Measurements from ENCODE around the gene PSMB2. TPM values are rescaled to one million over a fixed set of nuclear protein-coding genes. Genes with fewer than 3 reads are reported as not detected.

PSMB2 gene
- total and polyA plus RNA-seq, 10 of the 15 experiments (the other 5 are each of a cell fraction or from before 2014, with no cell fraction given), result 71.7 to 299 (median 145) TPM

GRCh38 chr1:35568975-35569395 is 72.3 kb downstream of the PSMB2 start:
- FAIRE-seq, result peak; percentile 86
- BruUV-seq (replicated peaks), result no TSS peak
- RAD21 ChIA-PET (ENCODE audit: unreplicated experiment), result interaction anchor here (0.7 to 3.4 kb wide), 18 partner anchors 9 to 218 kb away, joined by 3 to 57 read pairs (median 5); partner anchors contain the start of gene CLSPN
- CTCF ChIA-PET, result interaction anchor here (0.6 to 7.1 kb wide), 39 partner anchors 9 to 367 kb away, joined by 3 to 248 read pairs (median 4); partner anchors contain the start of genes C1orf216, CLSPN, KIAA0319L and ZMYM4
- WGBS (ENCODE audit: insufficient coverage, insufficient replicate concordance, low lambda C conversion rate, missing lambda C conversion rate), result 25% methylated on average over 4 of the region's 4 CpGs
- TF ChIP-seq STAT1 (conservative IDR thresholded peaks at IDR 0.05), result 0 out of 2 replicates have a peak, but pooled peaks have one; percentile 34
- no peak for TF ChIP-seq SPI1 (IDR thresholded peaks at IDR 0.05; ENCODE audit: borderline replicate concordance, insufficient read depth, low read depth, low read length)
- TF ChIP-seq ZBTB11 (CRISPR knock-in tag; IDR thresholded peaks at IDR 0.05), result no peak
- no peak for TF ChIP-seq SREBF2 (IDR thresholded peaks at IDR 0.05; ENCODE audit: low read length)
- no peak for TF ChIP-seq HSF1 (IDR thresholded peaks at IDR 0.05; ENCODE audit: low read depth, low read length)
- peak; percentile 95 for TF ChIP-seq SMC3 (IDR thresholded peaks at IDR 0.05; ENCODE audit: borderline replicate concordance, low read length)
- peak; percentile 83 for TF ChIP-seq RAD21 (IDR thresholded peaks at IDR 0.05; ENCODE audit: insufficient read depth, low read depth, low read length)
- peak; percentile 85 to 93 (median 89) for TF ChIP-seq CTCF (IDR thresholded peaks at IDR 0.05 in 2 of 3, conservative IDR thresholded peaks at IDR 0.05 in 1 of 3; ENCODE audit: control insufficient read depth in 2 of 3, extremely low read depth in 1 of 3, insufficient read depth in 1 of 3, low read depth in 3 of 3, low read length in 3 of 3)
- POLR2A ChIA-PET, result interaction anchor here (0.9 kb wide), 1 partner anchor 213 kb away, joined by 3 read pairs; no protein-coding TSS in a partner anchor
- SMC1A ChIA-PET (ENCODE audit: uncharacterized antibody, unreplicated experiment), result interaction anchor here (0.5 to 5.9 kb wide), 24 partner anchors 9 to 447 kb away, joined by 3 to 128 read pairs (median 4); partner anchors contain the start of genes C1orf216 and CLSPN
- H3K27ac ChIP-seq (ENCODE audit: control insufficient read depth, insufficient read depth), result no peak overlapping the region
- ATAC-seq, result peak; percentile 82
- no peak overlapping the region for H2AFZ ChIP-seq (ENCODE audit: control insufficient read depth, low read depth, low read length)
- H3K9ac ChIP-seq (ENCODE audit: control insufficient read depth, insufficient read depth, low read length), result no peak overlapping the region
- intact Hi-C loops (cut with micrococcal nuclease; ENCODE audit: unreplicated experiment) (loop anchor here (1.0 to 2.0 kb wide), 3 partner anchors 146 to 205 kb away; no protein-coding TSS in a partner anchor), in situ Hi-C loops (cut with MboI) (loop anchor here (5.0 kb wide), 2 partner anchors 148 to 208 kb away; partner anchors contain the start of gene C1orf216)
- H3K79me2 ChIP-seq (ENCODE audit: control insufficient read depth, insufficient read depth, low read length), result no peaks in the 10 kb centered on the region
- peaks cover 0 to 7% of the 10 kb centered on the region in 2 experiments; a peak in 1 of 4 replicates for H3K36me3 ChIP-seq (ENCODE audit: control insufficient read depth in 2 of 2, insufficient read depth in 2 of 2, low read length in 1 of 2)
- H3K9me3 ChIP-seq (replicated peaks; ENCODE audit: control insufficient read depth, insufficient read depth, low read length), result no peaks in the 10 kb centered on the region
- H3K4me2 ChIP-seq (ENCODE audit: control insufficient read depth, insufficient read depth), result no peak overlapping the region
- peaks cover 0 to 2% of the 10 kb centered on the region in 2 experiments; a peak in 1 of 4 replicates for H3K27me3 ChIP-seq (replicated peaks in 1 of 2; ENCODE audit: control insufficient read depth in 2 of 2, insufficient read depth in 2 of 2, low read length in 1 of 2)
- no peaks in the 10 kb centered on the region for H4K20me1 ChIP-seq (ENCODE audit: control insufficient read depth, insufficient read depth)
- no peak for DNase-seq (ENCODE audit: low read depth, low spot score)
- H3K4me3 ChIP-seq, result no peak overlapping the region
- H3K4me1 ChIP-seq (ENCODE audit: control insufficient read depth, insufficient read depth, low read length), result no peaks in the 10 kb centered on the region
